Lower leg skin (tissue), 4 donors: ENCODE data around the gene TBCEL. TPM values are rescaled to one million over a fixed set of nuclear protein-coding genes. Genes with fewer than 3 reads are reported as not detected.

Experiments used
- DNase-seq, 2 donors: peaks; one replicate each; pipeline ENCODE4 v3.0.0-alpha.2; 2019; ENCODE audit warnings: low spot score in 2 of 2
- H3K4me3 ChIP-seq: fragments of 200-600 bp; sonication (generic); 2 replicates; pipeline ENCODE4 v1.5.1; 2017; ENCODE audit warnings: mild to moderate bottlenecking, low read depth; ENCODE audit not compliant: poor library complexity, severe bottlenecking
- CTCF ChIP-seq, 3 donors: fragments of 450-650 bp; IDR thresholded peaks; one replicate each; pipeline ENCODE4 v1.5.1; 2016; ENCODE audit warnings: antibody characterized with exemption in 3 of 3, mild to moderate bottlenecking in 3 of 3, moderate library complexity in 2 of 3
- POLR2A ChIP-seq, 2 donors: fragments of 450-650 bp; IDR thresholded peaks; one replicate each; pipeline ENCODE4 v1.6.1; 2016 to 2017; ENCODE audit warnings: antibody characterized with exemption in 2 of 2, mild to moderate bottlenecking in 1 of 2, moderate library complexity in 1 of 2
- WGBS, 2 donors: methylation state at CpG; one replicate each; pipeline ENCODE4 v1.1.5; 2018; 5-methylcytosine and 5-hydroxymethylcytosine counted together
- intact Hi-C: fragments of 100-400 bp; cut with DNase I; formaldehyde crosslinking; loops from one replicate; pipeline ENCODE4 v1.15.0; 2023; ENCODE audit warnings: low total_unique reads
- total RNA-seq, 4 donors: library from RNA; depleted of rRNA; stranded (reverse); fragments of >200 nt; gene quantifications; one replicate each; pipeline ENCODE4 v1.1.0, GENCODE V29; 2016

TBCEL gene
- total RNA-seq, 4 donors from 2014 or later, result 6.4 to 11.2 (median 10.8) TPM

GRCh38 chr11:121067453-121067852, 43.6 kb downstream of the TBCEL start:
- intact Hi-C loops, result no loop called here
- 93 to 94% methylated on average over 2 of the region's 2 CpGs for WGBS, 2 donors
- no peak for TF ChIP-seq CTCF (IDR thresholded peaks at IDR 0.05)
- TF ChIP-seq POLR2A (IDR thresholded peaks at IDR 0.05), result no peak
- DNase-seq, result no peak
- H3K4me3 ChIP-seq, result no peak overlapping the region

- no peak overlapping the region for H3K4me3 ChIP-seq
- intact Hi-C loops, result no loop called here
- WGBS, 2 donors, result 86 to 91% methylated on average over 6 of the region's 6 CpGs
- DNase-seq, result no peak
- TF ChIP-seq POLR2A (IDR thresholded peaks at IDR 0.05) (no peak), CTCF (IDR thresholded peaks at IDR 0.05) (no peak)
Measured at GRCh38 chr11:121067962-121068647, 44.2 kb downstream of the TBCEL start.

- 97 to 99% methylated on average over 6 of the region's 6 CpGs for WGBS, 2 donors
- intact Hi-C loops, result no loop called here
- H3K4me3 ChIP-seq, result no peak overlapping the region
- no peak for TF ChIP-seq POLR2A (IDR thresholded peaks at IDR 0.05)
- no peak for TF ChIP-seq CTCF (IDR thresholded peaks at IDR 0.05)
- no peak for DNase-seq
Measured at GRCh38 chr11:121068787-121069186, 44.9 kb downstream of the TBCEL start.

GRCh38 chr11:121070951-121071845, 47.3 kb downstream of the TBCEL start:
- DNase-seq, result no peak
- TF ChIP-seq CTCF (IDR thresholded peaks at IDR 0.05), result no peak
- no peak for TF ChIP-seq POLR2A (IDR thresholded peaks at IDR 0.05)
- no peak overlapping the region for H3K4me3 ChIP-seq
- 63 to 71% methylated on average over 2 of the region's 2 CpGs for WGBS, 2 donors
- intact Hi-C loops, result no loop called here

GRCh38 chr11:121071846-121072450, 48.0 kb downstream of the TBCEL start:
- no peak for TF ChIP-seq POLR2A (IDR thresholded peaks at IDR 0.05)
- TF ChIP-seq CTCF (IDR thresholded peaks at IDR 0.05), result no peak
- H3K4me3 ChIP-seq, result no peak overlapping the region
- no peak for DNase-seq
- intact Hi-C loops, result no loop called here
- 62 to 67% methylated on average over 5 of the region's 5 CpGs for WGBS, 2 donors
